NCI-H1048 (cell line): Measurements from ENCODE around the gene INPP5F.
A peak's percentile ranks its signal among the peaks of the same experiment; 100 is the strongest.
"Not testable (repeated sequence)": the region's sequence is repeated elsewhere in the genome, so short reads cannot be mapped to it uniquely, and the experiment has no call there.

Source experiments
- DNase-seq: peaks from one replicate; lab custom pipeline; 2025; lab: John Stamatoyannopoulos, UW

Gene INPP5F

GRCh38 chr10:119740096-119740495 is 14.2 kb downstream of the INPP5F start:
- no peak for DNase-seq

GRCh38 chr10:119742947-119743648 is 17.2 kb downstream of the INPP5F start:
- no peak for DNase-seq

DNA sequence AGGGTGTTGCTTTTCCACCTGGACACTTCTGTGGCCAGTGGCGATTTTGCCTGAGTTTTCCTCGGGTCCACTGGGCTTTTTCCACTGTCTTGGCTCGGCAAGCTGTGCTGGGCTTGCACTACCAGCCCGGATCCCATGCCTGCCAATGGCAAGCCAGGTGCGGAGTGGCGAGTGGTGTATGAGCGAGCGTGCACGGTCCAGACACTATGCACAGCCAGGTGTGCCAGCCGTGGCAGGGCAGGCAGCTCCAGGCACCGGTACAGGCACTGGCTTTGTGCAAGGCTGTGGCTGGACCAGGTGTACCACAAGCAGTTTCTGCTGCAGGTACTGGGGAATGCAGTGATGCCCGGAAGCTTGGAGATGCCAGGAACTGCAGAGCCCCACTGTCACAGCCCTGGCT is 22.1 kb downstream of the INPP5F start:
- DNase-seq: no peak

GRCh38 chr10:119748871-119749270 is 23.0 kb downstream of the INPP5F start:
- DNase-seq: no peak

GRCh38 chr10:119749455-119749854 is 23.6 kb downstream of the INPP5F start:
- no peak for DNase-seq

DNA sequence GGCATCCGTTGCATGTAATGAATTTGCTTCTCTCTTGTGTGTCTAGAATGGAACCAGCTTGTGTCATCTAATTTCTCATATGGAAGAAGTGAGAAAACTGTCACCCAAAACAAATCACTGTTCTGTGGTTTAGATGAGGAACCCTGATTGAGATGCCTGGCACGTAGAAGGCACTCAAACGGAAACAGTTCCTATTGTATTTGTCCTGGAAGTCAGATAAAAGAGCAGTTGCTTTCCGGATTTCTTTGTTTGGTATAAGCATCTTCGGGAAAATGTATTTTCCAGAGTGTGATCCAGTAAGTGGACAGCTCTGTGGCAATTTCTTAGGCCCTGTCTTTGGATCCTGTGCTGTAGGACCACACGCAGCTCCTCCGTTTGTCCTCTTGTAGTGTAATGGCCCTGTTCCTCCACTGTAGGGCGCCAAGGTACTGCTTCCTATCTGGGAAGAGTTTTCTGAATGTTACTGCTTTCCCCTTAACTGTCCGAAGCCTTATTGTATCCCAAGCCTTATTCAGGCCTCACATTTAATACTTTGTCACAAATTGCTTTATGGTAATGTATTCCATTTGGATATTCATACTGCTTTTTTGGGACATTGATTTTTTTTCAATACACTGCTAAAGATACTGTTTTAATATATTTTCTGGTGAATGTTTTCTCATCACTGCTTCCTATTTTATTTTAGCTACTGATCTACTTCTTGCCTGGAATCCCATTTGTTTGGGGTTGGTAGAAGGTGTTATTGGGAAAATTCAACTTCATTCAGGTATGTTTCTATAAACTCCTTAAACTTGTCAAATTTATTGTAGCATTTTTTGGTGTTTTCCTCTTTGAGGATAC is 24.8 kb downstream of the INPP5F start:
- peak; percentile 50 for DNase-seq

GRCh38 chr10:119753309-119753708 is 27.5 kb downstream of the INPP5F start:
- DNase-seq: no peak

DNA sequence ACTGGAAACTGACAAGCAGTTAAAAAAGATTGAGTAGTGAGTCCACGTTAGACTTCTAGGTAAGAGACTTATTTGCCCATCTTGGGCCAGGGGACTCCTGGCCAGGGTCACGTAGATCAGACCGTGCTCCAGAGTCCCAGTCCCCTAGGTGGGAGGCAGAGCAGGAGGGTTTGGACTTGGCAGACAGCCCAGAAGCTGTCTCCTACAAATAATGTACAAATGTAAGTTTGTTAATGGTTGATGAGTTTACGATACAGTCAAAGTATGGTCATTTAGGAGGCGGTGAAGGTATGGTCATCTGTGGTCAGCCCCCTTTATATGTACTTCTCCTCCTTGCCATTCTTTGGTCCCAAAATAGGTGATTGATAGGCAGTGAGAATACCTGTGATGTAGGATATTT is 28.2 kb downstream of the INPP5F start:
- no peak for DNase-seq

DNA sequence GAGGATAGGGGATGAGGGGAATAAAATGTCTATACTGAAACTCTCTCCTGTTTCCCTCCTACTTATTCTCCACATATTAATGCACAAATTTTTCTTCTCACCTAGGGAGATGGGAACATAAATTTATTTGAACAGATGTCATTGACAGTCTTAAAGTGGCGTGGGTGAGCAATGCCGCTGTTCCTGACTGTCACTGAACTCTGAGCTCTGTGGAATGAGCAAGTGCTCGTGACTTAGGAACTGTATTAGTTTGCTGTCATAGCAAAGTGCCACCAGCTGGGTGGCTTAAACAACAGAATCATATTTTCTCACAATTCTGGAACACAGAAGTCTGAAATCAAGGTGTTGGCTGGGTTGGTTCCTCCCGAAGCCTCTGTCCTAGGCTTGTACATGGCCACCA is 29.1 kb downstream of the INPP5F start:
- no peak for DNase-seq

- no peak for DNase-seq
These were observed 29.6 kb downstream of the INPP5F start for GRCh38 chr10:119755446-119755845.

DNA sequence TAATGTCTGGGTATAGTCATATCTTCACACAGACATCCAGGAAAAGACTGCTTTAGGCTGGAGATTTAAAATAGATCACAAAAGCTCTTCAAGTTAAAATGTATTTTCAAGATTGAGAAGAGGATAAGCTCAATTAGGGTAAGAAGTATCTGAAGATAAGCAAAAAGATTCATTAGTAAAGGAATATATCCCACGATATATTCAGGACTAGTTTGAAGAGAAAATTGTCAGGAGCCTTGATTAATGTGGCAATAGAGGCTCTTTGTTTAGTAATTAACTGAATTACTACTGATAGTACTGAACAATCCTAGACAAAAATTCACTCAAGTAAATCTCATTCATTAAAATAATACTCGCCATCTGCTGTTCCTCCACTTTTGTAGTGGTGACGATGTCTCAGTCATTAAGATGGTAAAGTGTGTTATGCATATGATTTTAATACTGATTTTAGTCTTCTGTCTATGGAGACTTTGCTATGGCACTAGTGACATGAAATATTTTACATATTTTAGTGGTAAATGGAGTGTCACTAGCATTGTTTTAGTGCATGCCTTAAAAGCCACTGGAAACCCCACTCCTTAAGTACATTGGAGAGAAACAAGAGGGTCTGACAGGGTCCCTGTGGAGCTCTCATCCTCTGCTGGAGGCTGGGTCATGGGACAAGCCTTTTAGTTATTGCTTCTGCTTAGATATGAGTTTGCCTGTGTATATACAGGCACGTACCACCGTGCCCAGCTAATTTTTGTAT is 32.8 kb downstream of the INPP5F start:
- DNase-seq: no peak

- DNase-seq: no peak
These were observed 34.0 kb downstream of the INPP5F start for GRCh38 chr10:119759832-119760231.

DNA sequence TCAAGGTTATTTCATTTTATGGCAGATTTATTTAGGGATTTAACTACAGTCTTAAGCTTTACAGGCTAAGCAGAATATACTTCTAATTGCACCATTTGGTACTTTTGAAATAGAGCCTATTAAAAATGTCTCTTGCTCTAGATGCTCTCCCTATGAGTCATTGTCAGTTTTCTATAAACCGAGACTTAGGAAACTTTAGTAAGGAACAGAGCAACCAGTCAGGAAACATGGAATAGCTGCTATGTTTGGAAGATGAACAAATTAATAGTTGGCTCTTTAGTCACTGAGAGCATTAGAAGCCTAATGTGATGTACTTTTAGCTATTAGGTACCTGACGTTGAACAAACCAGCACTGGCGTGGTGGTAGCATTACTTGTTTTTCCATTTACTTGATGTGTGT is 35.3 kb downstream of the INPP5F start:
- no peak for DNase-seq

- no peak for DNase-seq
These were observed 36.2 kb downstream of the INPP5F start for GRCh38 chr10:119762035-119762434.

GRCh38 chr10:119762805-119763798 is 37.3 kb downstream of the INPP5F start:
- no peak for DNase-seq

DNA sequence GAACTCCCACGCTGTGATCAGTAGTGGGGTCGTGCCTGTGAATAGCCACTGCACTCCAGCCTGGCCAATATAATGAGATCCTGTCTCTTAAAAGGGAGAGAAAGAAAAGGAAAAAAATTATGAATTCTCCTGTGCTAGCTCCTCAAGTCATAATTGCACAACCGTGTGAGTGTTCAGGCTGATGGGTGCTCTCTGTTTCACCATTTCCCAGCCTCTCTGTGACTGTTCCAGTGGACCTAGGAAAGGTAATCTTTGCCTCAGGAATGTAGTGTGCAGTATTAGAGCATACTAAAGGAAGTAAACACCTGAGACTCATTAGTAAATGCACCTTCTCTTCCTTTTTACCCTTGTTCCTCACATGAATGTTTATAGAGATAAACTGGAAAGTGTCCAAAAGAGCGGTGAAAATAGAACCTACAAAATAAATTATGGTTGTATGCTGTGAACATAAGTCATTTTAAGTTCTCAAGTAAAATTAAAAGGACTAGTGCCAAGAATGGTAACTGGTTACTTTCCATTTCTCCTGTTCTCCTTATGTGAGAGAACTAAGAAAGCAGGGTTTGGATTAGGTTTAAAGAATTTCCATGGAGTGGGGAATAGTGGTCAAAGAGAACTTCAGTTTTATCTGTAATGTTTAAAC is 42.7 kb downstream of the INPP5F start:
- no peak for DNase-seq

DNA sequence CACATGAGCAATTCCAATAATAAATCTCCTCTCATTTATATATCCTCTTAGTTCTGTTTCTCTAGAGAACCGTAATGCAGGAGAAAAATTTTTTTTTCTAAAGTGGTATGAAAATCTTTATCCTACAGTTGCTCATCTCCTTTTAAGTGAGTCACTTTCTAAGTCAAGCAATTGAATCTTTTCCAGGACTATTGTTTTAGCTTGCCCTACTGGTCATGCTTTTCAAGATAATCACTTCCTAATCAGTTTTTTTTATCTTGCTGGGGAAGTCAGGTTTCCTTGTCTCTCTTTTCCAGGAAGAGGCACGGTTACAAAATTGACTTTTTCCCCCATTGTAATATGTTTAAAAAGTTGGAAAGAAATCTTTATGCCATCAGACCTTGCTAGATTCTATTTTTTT is 44.0 kb downstream of the INPP5F start:
- no peak for DNase-seq

DNA sequence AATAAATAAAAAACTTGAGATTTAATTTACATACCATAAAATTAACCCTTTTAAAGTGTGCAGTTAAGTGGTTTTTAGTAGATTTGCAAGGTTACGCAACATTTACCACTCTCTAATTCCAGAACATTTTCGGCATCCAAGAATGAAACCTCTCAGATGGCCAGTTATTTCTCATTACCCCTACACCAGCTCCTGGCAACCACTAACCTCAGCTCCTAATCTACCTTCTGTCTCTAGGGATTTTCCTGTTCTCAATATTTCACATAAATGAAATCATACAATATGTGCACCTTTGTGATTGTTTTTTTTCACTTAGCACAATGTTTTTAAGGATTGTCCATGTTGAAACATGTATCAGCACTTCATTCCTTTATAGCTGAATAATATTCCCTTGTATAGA is 45.1 kb downstream of the INPP5F start:
- DNase-seq: no peak

DNA sequence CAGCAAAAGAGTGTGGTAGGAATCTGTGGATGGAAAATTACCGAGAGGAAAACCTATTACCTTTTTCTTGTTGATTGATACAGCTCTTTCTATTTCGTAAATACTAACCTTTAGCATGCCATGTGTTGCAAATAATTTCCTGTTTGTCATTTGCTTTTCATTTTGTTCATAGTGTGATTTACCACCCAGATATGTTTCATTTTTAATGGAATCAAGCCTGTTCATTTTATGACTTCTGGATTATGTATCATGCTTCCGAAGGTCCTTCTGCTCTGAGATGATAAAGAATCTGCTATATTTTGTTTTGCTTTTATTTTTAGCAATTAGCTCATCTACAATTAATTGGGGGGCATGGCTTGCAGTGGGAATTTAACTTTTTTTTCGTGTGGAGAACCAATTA is 46.5 kb downstream of the INPP5F start:
- DNase-seq: no peak

DNA sequence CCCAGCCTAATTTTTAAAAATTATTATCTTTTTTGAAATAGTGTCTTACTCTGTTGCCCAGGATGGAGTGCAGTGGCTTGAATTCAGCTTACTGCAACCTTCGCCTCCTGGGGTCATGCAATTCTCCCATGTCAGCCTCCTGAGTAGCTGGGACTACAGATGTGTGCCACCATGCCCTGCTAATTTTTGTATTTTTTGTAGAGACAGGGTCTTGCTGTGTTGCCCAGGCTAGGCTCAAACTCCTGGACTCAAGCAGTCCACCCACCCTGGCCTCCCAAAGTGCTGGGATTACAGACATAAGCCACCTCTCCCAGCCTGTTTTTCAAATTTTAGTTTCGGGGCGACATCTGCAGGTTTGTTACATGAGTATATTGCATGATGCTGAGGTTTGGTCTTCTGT is 47.2 kb downstream of the INPP5F start:
- DNase-seq: not testable (repeated sequence)

DNA sequence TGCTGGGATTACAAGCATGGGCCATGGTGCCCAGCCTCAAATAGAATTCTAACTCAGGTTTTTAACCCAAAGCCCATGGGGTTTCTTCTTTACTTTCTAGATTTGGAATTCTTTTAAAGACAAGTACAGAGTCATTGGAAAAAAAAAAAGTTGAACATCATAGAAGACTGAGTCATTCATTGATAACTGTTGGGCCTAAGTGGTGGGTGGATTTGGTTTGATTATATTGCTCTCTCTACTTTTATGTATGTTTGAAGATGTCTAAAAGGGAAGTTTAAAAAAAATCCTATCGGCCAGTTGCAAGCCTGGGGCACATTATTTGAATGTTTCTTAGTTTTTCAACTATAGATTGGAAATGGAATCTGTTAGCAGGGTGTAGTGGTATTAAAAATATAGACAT is 49.7 kb downstream of the INPP5F start:
- no peak for DNase-seq
